Stimulated activated CD4-positive, alpha-beta T cell treated with anti-CD3 and anti-CD28 coated beads, TNF-alpha, amount 100 ng/mL, for 1 hour (primary cell): Measurements from ENCODE around the gene DTD1.

Experiments used
- DNase-seq, 3 donors: peaks; one replicate each; pipeline ENCODE4 v3.0.0-alpha.2; 2020; ENCODE audit warnings: low read depth in 3 of 3, low spot score in 1 of 3

The DTD1 gene

DNA sequence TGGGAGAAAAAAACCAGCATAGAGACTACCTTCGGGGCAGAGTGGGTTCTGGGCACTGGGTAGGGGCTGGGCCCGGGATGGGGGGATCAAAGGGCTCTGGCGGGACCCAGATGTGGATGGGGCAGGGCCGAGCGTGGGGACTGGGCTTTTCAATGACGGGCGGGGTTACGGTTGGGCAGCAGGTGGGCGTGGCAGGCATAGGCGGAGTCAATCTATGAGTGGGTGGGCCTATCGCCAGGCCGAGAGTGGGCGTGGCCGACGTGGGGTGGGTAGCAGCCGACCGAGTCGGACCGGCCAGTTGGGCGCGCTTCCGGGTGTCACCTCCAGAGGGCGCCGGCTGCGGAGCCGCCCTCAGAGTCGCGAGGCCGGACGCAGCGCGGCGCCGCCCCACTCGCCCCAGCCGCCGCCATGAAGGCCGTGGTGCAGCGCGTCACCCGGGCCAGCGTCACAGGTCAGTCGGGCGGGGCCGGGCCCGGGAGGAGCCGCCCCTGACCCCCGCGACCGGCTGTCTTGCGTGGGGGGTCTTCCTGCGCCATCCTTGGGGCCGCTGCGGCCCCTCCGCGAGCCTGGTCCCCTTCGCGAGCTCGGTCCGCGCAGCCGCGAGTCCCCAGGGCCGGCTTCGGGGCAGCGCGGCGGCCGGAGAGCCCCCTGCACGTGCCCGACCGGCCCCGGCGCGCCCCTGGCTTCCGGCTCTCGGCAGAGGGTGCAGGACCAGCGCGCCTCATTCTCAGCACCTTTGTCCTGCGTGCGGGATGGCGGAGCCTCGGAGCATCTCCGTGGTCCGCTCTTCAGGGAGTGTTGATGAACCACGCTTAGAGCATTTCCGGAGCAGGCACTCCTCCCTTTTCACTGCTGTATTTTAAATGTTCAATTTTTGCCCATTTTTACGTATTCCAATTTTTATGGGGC is at the start of gene DTD1:
Gene DTD1 (plus strand): TSS at position 390 of the 909 bp plus-strand sequence. CDS start 19 bp downstream, at position 409.
- peak; percentile 43 to 78 (median 60) for DNase-seq

DNA sequence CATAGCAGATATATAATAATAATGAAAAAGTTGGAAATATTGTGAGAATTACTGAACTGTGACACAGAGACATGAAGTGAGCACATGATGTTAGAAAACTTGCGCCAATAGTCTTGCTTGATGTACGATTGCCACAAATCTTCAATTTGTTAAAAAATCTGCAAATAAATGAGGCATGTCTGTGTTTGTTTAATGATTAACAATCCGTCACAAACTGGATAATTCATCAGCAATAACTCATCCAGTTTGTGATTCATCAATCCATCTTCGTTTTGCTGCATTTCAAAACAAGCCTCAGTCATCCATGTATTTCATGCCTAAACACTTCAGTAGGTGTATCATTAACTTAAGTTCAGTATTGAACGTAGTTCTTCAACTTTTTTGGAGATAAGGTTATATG is 46.1 kb upstream of the DTD1 start:
- DNase-seq: no peak

GRCh38 chr20:18543216-18543615 is 44.6 kb upstream of the DTD1 start:
- DNase-seq: no peak

DNA sequence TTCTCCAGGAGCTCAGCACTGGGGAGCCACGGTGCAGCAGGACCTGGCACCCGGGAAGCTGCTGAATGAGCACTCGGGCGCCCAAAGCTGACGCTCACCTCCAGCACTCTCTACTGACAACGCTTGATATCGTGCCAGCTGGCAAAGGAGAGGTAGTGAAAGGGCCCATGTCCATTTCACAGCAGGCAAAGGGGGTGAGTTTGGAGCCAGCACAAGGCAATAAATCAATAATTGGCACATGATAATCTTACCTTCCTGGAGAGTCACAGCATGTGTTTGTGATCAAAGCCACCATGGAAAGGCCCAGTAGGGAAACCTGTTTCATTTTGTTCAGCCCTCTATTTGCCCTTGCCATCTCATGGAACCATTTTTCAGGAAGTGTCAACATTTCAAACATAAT is 43.9 kb upstream of the DTD1 start:
- no peak for DNase-seq

DNA sequence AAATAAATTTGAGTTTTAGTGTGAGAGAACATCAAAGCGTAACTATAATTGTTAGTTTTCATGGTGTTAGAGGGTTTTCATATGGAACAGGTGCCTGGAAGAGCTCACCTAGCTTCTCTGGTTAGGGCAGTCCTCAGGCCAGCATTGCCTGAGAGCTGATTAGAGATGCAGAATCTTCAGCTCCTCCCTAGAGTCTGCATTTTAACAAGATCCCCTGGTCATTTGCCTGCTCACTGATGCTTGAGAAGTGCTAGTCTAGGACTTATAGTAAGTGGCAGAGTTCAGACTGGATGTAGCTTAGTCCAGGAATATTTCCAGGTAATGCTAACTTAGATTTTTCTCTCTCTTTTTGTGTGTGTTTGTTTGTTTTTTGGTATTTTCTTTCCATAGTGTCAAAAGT is 42.3 kb upstream of the DTD1 start:
- DNase-seq: no peak

DNA sequence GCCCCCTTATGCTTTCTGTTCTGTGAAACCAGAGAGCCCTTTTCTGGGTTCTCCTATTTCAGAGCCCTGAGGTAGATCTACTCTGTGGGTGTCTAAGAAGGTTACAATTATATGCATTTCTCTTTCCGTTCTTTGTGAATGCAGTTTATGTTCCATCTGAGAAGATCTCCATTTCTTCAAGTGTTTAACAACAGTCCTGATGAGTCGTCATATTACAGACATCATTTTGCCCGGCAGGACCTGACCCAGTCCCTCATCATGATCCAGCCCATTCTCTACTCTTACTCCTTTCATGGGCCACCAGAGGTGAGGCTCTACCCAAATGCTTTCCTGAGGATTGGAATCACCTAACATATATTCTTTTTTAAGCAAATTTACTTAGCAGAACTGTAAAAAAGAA is 39.4 kb upstream of the DTD1 start:
- no peak for DNase-seq

- no peak for DNase-seq
Observed at GRCh38 chr20:18553746-18554145, 34.1 kb upstream of the DTD1 start.

GRCh38 chr20:18566892-18567738 is 20.7 kb upstream of the DTD1 start, which contains the start of gene SMIM26:
SMIM26 (plus strand) TSS chr20:18567432; CDS start chr20:18567479, 47 bp downstream.
- peak; percentile 79 to 88 (median 83) for DNase-seq

GRCh38 chr20:18567739-18568091 is 20.1 kb upstream of the DTD1 start:
- no peak for DNase-seq

- no peak for DNase-seq
Observed at GRCh38 chr20:18571009-18571408, 16.8 kb upstream of the DTD1 start.

DNA sequence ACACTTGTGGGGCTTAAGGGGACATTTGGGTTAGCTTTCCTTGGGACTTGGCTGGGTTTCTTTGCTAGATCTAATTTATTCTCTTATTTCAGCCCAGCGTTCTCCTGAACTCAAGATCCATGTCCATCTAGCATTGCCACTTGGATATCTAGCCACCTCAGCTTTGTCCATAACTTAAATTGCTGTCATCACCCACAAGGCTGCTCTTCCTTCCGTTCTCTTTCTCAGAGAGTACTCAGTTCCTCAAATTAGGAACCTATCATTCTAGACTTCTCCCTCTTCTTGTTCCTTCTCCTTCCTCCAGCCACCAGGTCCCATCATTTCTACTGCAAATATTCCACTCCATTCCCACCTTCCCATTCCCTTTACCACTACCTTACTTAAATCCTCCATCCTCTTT is 16.3 kb upstream of the DTD1 start:
- no peak for DNase-seq

DNA sequence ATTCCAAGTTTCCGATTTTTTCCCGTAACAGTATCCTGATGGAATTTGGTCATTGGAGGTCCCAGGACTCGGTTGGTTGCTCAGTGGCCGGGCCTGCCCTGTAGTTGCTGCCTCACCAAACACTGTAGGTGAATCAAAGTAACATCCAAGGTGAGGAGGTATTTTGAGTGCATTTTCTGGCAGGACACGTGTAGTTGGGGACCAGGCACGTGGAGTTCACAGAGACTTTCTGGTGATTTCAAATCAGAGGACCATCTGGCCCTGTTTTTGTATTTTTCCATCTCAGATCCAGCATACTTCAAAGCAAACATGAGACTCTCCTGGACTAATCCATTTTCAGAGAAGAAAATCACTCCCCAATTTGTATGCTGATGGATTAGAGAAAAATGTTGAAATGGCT is 9.9 kb upstream of the DTD1 start:
- no peak for DNase-seq

DNA sequence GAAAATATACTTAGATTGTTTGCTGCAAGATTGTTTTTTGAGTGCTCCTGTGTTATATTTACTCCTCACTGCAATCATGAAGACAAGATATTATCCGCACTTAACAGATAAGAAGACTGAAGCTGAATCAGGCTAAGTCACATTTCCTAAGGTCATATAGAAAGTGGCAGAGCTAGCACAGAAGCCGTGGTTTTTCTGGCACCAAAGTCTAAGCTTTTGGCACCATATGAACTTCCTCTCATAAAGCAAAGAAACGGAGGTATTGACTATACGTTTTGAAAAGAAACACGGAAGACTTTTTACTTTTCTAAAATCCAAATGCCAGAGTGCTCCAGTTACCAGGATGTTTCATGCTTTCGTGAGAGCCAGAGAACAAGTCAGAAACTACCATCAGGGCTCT is 9.3 kb upstream of the DTD1 start:
- DNase-seq: no peak

GRCh38 chr20:18580012-18580411 is 7.8 kb upstream of the DTD1 start:
- no peak for DNase-seq

DNA sequence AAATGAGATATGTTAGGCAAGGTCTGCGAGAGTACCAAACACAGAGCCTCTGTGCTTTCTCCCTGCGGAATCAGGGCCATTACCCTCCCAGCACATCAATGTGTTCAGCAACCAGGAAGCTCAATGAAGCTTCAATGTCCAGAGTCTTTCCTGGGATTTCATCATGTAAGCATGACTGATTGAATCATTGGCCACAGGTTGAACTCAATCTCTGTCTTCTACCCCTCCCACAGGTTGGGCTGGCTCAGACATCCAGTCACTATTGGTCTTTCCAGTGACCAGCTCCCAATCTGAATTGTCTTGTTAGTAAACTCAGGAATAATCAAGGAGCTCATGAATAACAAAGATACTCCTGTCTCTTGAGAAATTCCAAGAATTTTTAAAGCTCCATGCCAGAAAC is 2.7 kb upstream of the DTD1 start:
- DNase-seq: no peak

GRCh38 chr20:18588574-18588933 is 700 bp downstream of the DTD1 start:
- DNase-seq: no peak

DNA sequence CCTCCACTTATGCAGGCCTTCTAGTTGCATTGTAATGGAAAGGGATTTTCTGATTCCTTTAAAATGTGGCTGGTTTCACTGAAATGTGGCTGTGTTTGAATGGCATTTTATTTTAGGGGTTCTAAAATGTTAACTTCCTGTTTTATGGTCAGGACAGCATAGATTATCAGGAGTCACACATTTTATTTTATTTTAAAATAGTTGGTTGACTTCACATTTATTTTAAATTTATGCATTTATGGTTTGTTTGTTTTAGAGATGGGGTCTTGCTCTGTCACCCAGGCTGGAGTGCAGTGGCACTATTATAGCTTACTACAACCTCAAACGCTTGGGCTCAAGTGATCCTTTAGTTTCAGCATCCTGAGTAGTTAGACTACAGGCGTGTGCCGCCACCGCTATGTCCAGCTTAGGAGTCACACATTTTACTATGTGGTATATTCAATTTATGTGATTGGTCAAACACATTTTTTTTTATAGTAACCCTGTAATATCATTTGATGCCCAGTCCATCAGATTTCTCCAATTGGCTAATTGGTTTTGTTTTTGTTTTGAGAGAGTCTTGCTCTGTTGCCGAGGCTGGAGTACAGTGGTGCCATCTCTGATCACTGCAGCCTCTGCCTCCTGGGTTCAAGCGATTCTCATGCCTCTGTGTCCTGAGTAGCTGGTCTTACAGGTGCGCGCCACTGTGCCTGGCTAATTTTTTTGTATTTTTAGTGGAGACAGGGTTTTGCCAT is 2.3 kb downstream of the DTD1 start:
- no peak for DNase-seq

- no peak for DNase-seq
Observed at GRCh38 chr20:18596270-18596669, 8.4 kb downstream of the DTD1 start.

DNA sequence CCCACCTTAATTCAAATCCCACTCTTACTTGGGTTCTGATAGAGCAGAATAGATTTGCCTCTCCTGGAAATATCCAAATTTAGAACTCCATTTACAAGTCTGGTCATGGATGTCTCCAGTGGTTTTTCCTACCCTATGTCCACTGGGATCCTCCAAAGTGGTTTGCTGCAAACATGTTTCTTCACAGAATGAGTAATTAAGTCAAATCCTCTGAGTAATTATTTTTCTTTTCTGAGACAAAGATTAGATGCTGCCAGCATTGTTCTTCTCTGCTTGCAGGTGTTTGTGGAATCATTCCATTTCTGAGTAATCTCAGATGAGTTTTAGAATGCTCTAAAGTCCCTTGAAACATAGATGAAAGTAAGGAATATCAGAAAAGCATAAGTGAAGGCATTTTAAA is 21.9 kb downstream of the DTD1 start:
- no peak for DNase-seq

GRCh38 chr20:18611492-18611891 is 23.6 kb downstream of the DTD1 start:
- no peak for DNase-seq

DNA sequence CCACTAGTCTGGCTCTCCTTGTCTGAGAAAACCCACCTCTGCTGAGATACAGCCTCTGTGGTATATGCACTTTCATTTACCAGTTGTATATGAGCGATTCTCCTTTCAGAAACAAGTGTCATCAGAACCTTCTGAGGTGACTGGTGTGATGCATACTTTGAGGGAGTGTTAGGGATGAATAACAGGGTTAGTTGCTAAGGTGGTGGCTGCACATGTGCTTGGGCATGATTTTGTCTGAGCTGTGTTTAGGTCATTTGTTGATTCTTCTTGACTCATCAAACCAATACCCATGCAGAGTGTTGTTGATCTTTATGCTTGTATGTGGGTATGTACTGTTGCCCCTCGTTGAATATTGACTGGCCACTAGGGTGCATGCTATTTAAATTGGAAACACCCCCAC is 25.7 kb downstream of the DTD1 start:
- DNase-seq: no peak

DNA sequence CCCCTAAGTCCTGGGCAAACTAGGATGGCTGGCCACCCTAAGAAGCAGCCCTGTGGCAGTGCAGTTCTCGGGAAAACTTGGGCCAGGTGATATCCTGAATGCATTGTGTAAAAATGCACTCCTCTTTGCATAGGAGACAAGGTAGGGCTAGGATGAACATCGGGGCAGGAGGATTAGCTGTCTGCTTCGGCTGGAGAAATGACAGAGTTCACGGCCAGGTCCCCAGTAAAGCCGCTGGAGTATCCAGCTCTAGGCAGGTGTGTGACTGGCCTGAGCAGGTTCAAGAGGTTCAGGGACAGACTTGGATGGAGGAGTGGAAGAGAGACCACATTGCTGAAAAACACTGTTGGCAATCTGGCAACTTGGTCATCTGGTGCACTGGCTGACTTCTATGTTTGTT is 26.4 kb downstream of the DTD1 start:
- DNase-seq: no peak
